Measurements from ENCODE around the gene ACAT2.

- TF ChIP-seq CTCF (IDR thresholded peaks at IDR 0.05): no peak
- TF ChIP-seq EP300 (IDR thresholded peaks at IDR 0.05): no peak
These were observed 16.3 kb downstream of the ACAT2 start for GRCh38 chr6:159778131-159778530.
